Aorta (tissue), 5 donors: Measurements from ENCODE around the gene TBC1D22A. TPM values are rescaled to one million over a fixed set of nuclear protein-coding genes. Genes with fewer than 3 reads are reported as not detected.

Source experiments
- ATAC-seq: fragments of 200-7000 bp; cut with Tn5 transposase; one replicate; pipeline ENCODE4 v1.9.1; 2022; ENCODE audit warnings: moderate library complexity; ENCODE audit not compliant: low FRiP score
- DNase-seq, 2 donors: peaks; one replicate each; pipeline ENCODE4 v3.0.0-alpha.2; 2020
- H3K27ac ChIP-seq, 2 donors: one replicate each; pipeline ENCODE4 v1.5.1; 2013; ENCODE audit warnings: low read length in 2 of 2, mild to moderate bottlenecking in 2 of 2, moderate library complexity in 2 of 2, control low read depth in 1 of 2, inconsistent platforms in 1 of 2, low read depth in 1 of 2
- H3K27me3 ChIP-seq, 2 donors: one replicate each; pipeline ENCODE4 v1.6.1; 2013; ENCODE audit warnings: control low read depth in 1 of 2, low read length in 1 of 2, mild to moderate bottlenecking in 1 of 2, moderate library complexity in 1 of 2; ENCODE audit not compliant: insufficient read depth in 2 of 2, control insufficient read depth in 1 of 2
- H3K36me3 ChIP-seq, 2 donors: one replicate each; pipeline ENCODE4 v1.6.1; 2013; ENCODE audit warnings: control low read depth in 1 of 2, low read length in 1 of 2, mild to moderate bottlenecking in 1 of 2; ENCODE audit not compliant: insufficient read depth in 2 of 2, control insufficient read depth in 1 of 2
- H3K4me1 ChIP-seq, 2 donors: one replicate each; pipeline ENCODE4 v1.6.1; 2013; ENCODE audit warnings: low read length in 2 of 2, control low read depth in 1 of 2, mild to moderate bottlenecking in 1 of 2, moderate library complexity in 1 of 2; ENCODE audit not compliant: insufficient read depth in 2 of 2, control insufficient read depth in 1 of 2
- H3K4me3 ChIP-seq, 2 donors: one replicate each; pipeline ENCODE4 v1.5.1; 2013; ENCODE audit warnings: low read length in 2 of 2, control low read depth in 1 of 2, mild to moderate bottlenecking in 1 of 2
- H3K9me3 ChIP-seq: one replicate; pipeline ENCODE4 v1.6.1; 2013; ENCODE audit warnings: mild to moderate bottlenecking, low read length; ENCODE audit not compliant: control insufficient read depth
- WGBS, 2 donors: extraction: QIAGEN DNeasy Blood & Tissue Kit; methylation state at CpG; one replicate each; pipeline ENCODE4 v1.1.7; 2013; 5-methylcytosine and 5-hydroxymethylcytosine counted together
- intact Hi-C, 2 donors: fragments of 100-400 bp; cut with DNase I; formaldehyde crosslinking; loops; one replicate each; pipeline versions ENCODE4 v1.14.2 to v1.15.0; 2022
- polyA plus RNA-seq, 2 donors: library from polyadenylated mRNA; stranded (reverse); fragments of 200-250 nt; gene quantifications; one replicate each; pipeline ENCODE4 v1.2.3, GENCODE V29; 2013
- total RNA-seq, 2 donors: library from RNA; stranded (reverse); fragmentation: NEBNext Ultra II Directional; extraction: Animal tissue kit (Norgen Biotek cat#: 25700); gene quantifications; one replicate each; pipeline ENCODE4 v1.2.1, GENCODE V29; 2021
- donor health status: healthy with polysubstance abuse.
- donor health status: Bipolar disorder and iron deficiency.
- donor health status: DM: no; HTN: no; CAD: no.
- donor health status: DM: no; HTN: no; CAD: no.
- donor health status: DM: yes; HTN: yes; CAD: no.

Gene TBC1D22A
- total and polyA plus RNA-seq, 4 donors, result 10.8 to 37.1 (median 17.9) TPM

DNA sequence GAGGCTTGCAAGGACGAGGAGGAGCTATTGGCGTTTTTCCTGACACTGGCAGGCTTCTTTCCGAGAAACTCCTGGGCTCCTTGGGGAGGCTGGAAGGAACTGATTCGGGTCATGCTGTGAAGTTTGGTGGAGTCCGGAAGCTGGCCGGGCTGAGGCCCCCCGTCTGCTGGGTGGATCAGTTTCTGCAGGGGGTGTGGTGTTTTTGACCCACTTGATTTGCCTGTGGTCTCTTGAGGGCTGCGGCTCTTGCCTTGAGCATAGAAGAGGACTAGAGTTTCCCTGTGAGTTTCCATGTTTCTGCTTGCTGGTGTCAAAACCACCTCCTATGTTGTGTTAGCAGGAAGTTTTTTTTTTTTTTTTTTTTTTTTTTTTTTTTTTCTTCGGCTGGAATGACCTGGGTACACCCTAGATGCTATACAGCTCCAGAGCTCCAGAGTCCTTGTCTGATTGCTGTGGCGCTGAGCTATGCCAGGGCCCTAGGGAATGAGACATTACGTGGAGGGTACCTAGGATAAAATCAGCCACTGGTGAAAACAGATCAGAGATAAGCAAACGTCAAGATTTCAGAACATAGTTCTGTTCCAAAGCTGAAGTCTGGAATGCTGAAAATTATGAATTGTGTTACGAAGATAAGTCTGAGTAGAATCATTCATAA, 728 bp downstream of the TBC1D22A start:
- ATAC-seq (peak; percentile 64), DNase-seq (peak in 1 of 2 donors; percentile 74)
- intact Hi-C loops, result loop anchor here in 1 of 2 donors (2.0 kb wide), 1 partner anchor 24 kb away; the partner anchor contains the start of gene CERK
- Histone ChIP-seq H3K27ac (peak overlapping the region in 1 of 2 donors; percentile 42), H3K36me3 (no peaks in the 10 kb centered on the region), H3K9me3 (no peaks in the 10 kb centered on the region), H3K27me3 (no peaks in the 10 kb centered on the region), H3K4me1 (peaks cover 0 to 3% of the 10 kb centered on the region in 2 donors), H3K4me3 (peak overlapping the region; percentile 79 to 82)
- 9 to 10% methylated on average over 13 of the region's 13 CpGs for WGBS, 2 donors

- H3K27ac ChIP-seq, result no peak overlapping the region
- WGBS, 2 donors, result 83 to 88% methylated on average over 6 of the region's 6 CpGs
- no peak for ATAC-seq
- H3K9me3 ChIP-seq, result no peaks in the 10 kb centered on the region
- H3K27me3 ChIP-seq, result no peaks in the 10 kb centered on the region
- DNase-seq, result no peak
- H3K36me3 ChIP-seq, result no peaks in the 10 kb centered on the region
- intact Hi-C loops, result no loop called here
- peaks cover 0 to 3% of the 10 kb centered on the region in 2 donors for H3K4me1 ChIP-seq
- no peak overlapping the region for H3K4me3 ChIP-seq
Measured at GRCh38 chr22:46764140-46764680, 1.8 kb downstream of the TBC1D22A start.

DNA sequence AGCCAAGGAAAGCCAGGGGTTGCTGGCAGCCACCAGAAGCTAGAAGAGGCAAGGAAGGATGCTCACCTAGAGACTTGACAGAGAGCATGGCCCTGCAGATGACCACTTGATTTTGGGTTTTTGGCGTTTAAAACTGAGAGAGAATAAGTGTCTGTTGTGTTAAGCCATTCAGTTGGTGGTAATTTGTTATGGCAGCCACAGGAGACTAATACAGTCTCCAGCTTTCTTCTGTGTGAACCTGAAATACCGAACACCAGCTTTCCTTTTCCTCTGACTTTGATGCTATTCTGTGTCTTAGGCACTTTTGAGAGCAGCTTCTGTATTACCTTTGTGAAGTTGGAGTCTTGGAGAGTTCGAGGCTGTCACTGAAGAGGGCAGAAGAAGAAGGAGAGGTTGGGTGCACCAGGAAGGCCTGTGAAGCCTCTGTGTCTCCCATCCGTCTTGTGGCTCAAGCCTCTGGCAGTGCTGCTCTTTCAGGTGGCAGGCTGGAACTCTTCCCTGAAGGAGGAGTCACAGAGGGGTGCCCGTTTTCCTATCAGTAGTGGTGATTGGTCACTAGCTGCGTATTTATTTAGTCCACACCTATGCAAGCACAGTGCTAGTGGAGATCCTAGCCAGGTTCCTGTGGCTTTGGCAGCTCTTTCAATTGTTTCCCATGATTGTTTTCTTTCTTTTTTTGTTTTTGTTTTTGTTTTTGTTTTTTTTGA, 2.5 kb downstream of the TBC1D22A start:
- DNase-seq (peak in 1 of 2 donors; percentile 43), ATAC-seq (no peak)
- H3K9me3 ChIP-seq, result no peaks in the 10 kb centered on the region
- H3K27me3 ChIP-seq, result no peaks in the 10 kb centered on the region
- no peaks in the 10 kb centered on the region for H3K36me3 ChIP-seq
- WGBS, 2 donors, result 77 to 83% methylated on average over 6 of the region's 6 CpGs
- H3K4me3 ChIP-seq, result no peak overlapping the region
- peaks cover 0 to 3% of the 10 kb centered on the region in 2 donors for H3K4me1 ChIP-seq
- no peak overlapping the region for H3K27ac ChIP-seq
- intact Hi-C loops, result no loop called here

DNA sequence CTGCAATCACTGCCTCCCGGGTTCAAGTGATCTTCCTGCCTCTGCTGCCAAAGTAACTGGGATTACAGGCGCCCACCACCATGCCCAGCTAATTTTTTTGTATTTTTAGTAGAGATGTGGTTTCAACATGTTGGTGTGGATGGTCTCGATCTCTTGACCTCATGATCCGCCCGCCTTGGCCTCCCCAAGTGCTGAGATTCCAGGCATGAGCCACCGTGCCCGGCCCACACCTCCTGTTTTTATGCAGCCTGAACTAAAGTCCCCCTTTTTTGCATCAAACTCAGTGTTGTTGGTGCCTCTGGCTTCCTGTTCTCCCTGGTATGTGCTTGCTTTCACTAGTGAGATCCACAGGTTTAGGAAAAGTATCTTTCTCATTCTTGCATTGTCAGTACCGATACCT, 4.2 kb downstream of the TBC1D22A start:
- intact Hi-C loops, result no loop called here
- Histone ChIP-seq H3K4me3 (no peak overlapping the region), H3K4me1 (peaks cover 0 to 3% of the 10 kb centered on the region in 2 donors), H3K36me3 (no peaks in the 10 kb centered on the region), H3K27me3 (no peaks in the 10 kb centered on the region), H3K9me3 (no peaks in the 10 kb centered on the region), H3K27ac (no peak overlapping the region)
- DNase-seq, result peak; percentile 29 to 68
- WGBS, 2 donors, result 91 to 96% methylated on average over 8 of the region's 8 CpGs
- no peak for ATAC-seq

- no peaks in the 10 kb centered on the region for H3K9me3 ChIP-seq
- no peak overlapping the region for H3K4me3 ChIP-seq
- H3K4me1 ChIP-seq, result peaks cover 0 to 3% of the 10 kb centered on the region in 2 donors
- ATAC-seq (no peak), DNase-seq (peak; percentile 6 to 24)
- H3K27ac ChIP-seq, result no peak overlapping the region
- intact Hi-C loops, result no loop called here
- no peaks in the 10 kb centered on the region for H3K36me3 ChIP-seq
- WGBS, 2 donors, result 94 to 95% methylated on average over 11 of the region's 11 CpGs
- H3K27me3 ChIP-seq, result no peaks in the 10 kb centered on the region
Measured at GRCh38 chr22:46767249-46767985, 5.0 kb downstream of the TBC1D22A start.

GRCh38 chr22:46769191-46769675, 6.8 kb downstream of the TBC1D22A start:
- no peak overlapping the region for H3K4me3 ChIP-seq
- H3K36me3 ChIP-seq, result no peaks in the 10 kb centered on the region
- intact Hi-C loops, result no loop called here
- 87% methylated on average over 17 of the region's 17 CpGs for WGBS, 2 donors
- no peak for ATAC-seq
- DNase-seq, result peak; percentile 45 to 68
- H3K27ac ChIP-seq, result no peak overlapping the region
- H3K27me3 ChIP-seq, result no peaks in the 10 kb centered on the region
- H3K9me3 ChIP-seq, result no peaks in the 10 kb centered on the region
- peaks cover 0 to 3% of the 10 kb centered on the region in 2 donors for H3K4me1 ChIP-seq

DNA sequence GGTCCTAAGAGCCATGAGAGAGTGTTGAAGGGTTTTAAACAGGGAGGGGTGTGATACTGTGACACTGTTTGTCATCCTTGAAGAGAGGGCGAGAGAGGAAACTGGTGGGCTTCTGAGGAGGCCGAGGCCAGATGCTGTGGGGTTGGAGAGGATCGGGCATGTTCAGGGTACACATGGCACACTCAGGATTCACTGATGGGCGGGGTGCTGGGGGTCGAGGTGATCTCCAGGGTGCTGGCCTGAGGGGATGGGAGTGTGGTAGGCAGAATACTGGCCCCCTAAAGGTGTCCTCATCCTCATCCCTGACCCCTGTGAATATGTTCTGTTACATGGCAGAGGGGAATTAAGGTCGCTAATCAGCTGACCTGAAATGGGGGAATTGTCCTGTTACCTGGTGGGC, 7.3 kb downstream of the TBC1D22A start:
- Histone ChIP-seq H3K27me3 (no peaks in the 10 kb centered on the region), H3K4me1 (no peaks in the 10 kb centered on the region), H3K36me3 (no peaks in the 10 kb centered on the region), H3K27ac (no peak overlapping the region), H3K4me3 (no peak overlapping the region), H3K9me3 (no peaks in the 10 kb centered on the region)
- no peak for ATAC-seq
- peak; percentile 37 to 59 for DNase-seq
- WGBS, 2 donors, result 91 to 93% methylated on average over 6 of the region's 6 CpGs
- intact Hi-C loops, result no loop called here

- 87 to 88% methylated on average over 14 of the region's 14 CpGs for WGBS, 2 donors
- no peaks in the 10 kb centered on the region for H3K4me1 ChIP-seq
Measured at GRCh38 chr22:46770151-46770641, 7.7 kb downstream of the TBC1D22A start.

More at GRCh38 chr22:46770151-46770641, 7.7 kb downstream of the TBC1D22A start:
- no peak overlapping the region for H3K4me3 ChIP-seq
- DNase-seq (peak; percentile 34 to 68), ATAC-seq (no peak)
- H3K9me3 ChIP-seq, result no peaks in the 10 kb centered on the region
- no peaks in the 10 kb centered on the region for H3K36me3 ChIP-seq
- H3K27me3 ChIP-seq, result no peaks in the 10 kb centered on the region
- intact Hi-C loops, result no loop called here
- H3K27ac ChIP-seq, result no peak overlapping the region
